CD4-positive, CD25-positive, alpha-beta regulatory T cell (primary cell): ENCODE data around the gene JAK1. TPM values are rescaled to one million over a fixed set of nuclear protein-coding genes. Genes with fewer than 3 reads are reported as not detected.

Experiments used
- ATAC-seq, 2 donors: fragments of 150-1000 bp; cut with Tn5 transposase; one replicate each; pipeline ENCODE4 v1.10.0; 2021; ENCODE audit warnings: low read depth in 2 of 2, moderate number of reproducible peaks in 2 of 2, moderate library complexity in 1 of 2
- DNase-seq, 3 donors: peaks; one replicate each; pipeline versions ENCODE4 v3.0.0 to v3.0.0-alpha.2; 2012 to 2022; ENCODE audit warnings: mixed read lengths in 1 of 3
- H3K27ac ChIP-seq: one replicate; pipeline ENCODE4 v1.7.0; 2013; ENCODE audit warnings: mild to moderate bottlenecking, low read length; ENCODE audit not compliant: insufficient read depth, poor library complexity, severe bottlenecking
- H3K27me3 ChIP-seq: one replicate; pipeline ENCODE4 v1.7.0; 2013; ENCODE audit warnings: low read length; ENCODE audit not compliant: control insufficient read depth, insufficient read depth
- H3K36me3 ChIP-seq: one replicate; pipeline ENCODE4 v1.7.0; 2013; ENCODE audit warnings: mild to moderate bottlenecking, low read length, moderate library complexity; ENCODE audit not compliant: control insufficient read depth, insufficient read depth
- H3K4me1 ChIP-seq: 2 replicates; pipeline ENCODE4 v1.7.0; 2013; ENCODE audit warnings: mild to moderate bottlenecking, low read length; ENCODE audit not compliant: insufficient read depth, control insufficient read depth, poor library complexity, severe bottlenecking
- H3K4me3 ChIP-seq: one replicate; pipeline ENCODE4 v1.7.0; 2013; ENCODE audit warnings: low read depth, mild to moderate bottlenecking, low read length, moderate library complexity
- H3K9me3 ChIP-seq, 2 experiments: 1 replicate in 1 of 2; 2 replicates in 1 of 2; pipeline ENCODE4 v1.7.0; 2013; ENCODE audit warnings: low read length in 2 of 2, mild to moderate bottlenecking in 1 of 2, moderate library complexity in 1 of 2; ENCODE audit not compliant: control insufficient read depth in 2 of 2
- H3K27ac Mint-ChIP-seq, 3 donors: one replicate each; pipeline ENCODE4 v1.8.0; 2020 to 2022; ENCODE audit warnings: mild to moderate bottlenecking in 3 of 3, mixed read lengths in 3 of 3, moderate library complexity in 2 of 3
- H3K27me3 Mint-ChIP-seq: one replicate; pipeline ENCODE4 v1.8.0; 2022; ENCODE audit warnings: mild to moderate bottlenecking, mixed read lengths
- H3K36me3 Mint-ChIP-seq: one replicate; pipeline ENCODE4 v1.8.0; 2020; ENCODE audit warnings: mixed read lengths
- H3K4me1 Mint-ChIP-seq, 4 donors: one replicate each; pipeline ENCODE4 v1.8.0; 2020 to 2022; ENCODE audit warnings: mixed read lengths in 4 of 4, mild to moderate bottlenecking in 1 of 4
- H3K4me3 Mint-ChIP-seq, 4 donors: one replicate each; pipeline ENCODE4 v1.8.0; 2020 to 2022; ENCODE audit warnings: mild to moderate bottlenecking in 4 of 4, mixed read lengths in 4 of 4, moderate library complexity in 3 of 4
- H3K9me3 Mint-ChIP-seq, 7 donors: one replicate each; pipeline ENCODE4 v1.8.0; 2020 to 2022; ENCODE audit warnings: mixed read lengths in 7 of 7, mild to moderate bottlenecking in 3 of 7, moderate library complexity in 2 of 7
- polyA plus RNA-seq, 4 donors: library from polyadenylated mRNA; unstranded; fragments of 300-500 nt; fragmentation: Illumina TruSeq; gene quantifications; one replicate each; pipeline ENCODE4 v1.2.3, GENCODE V29; 2021
- total RNA-seq: library from RNA; stranded (reverse); gene quantifications from one replicate; pipeline ENCODE4 v1.2.3, GENCODE V29; 2022

Gene JAK1
- total and polyA plus RNA-seq, 5 donors from 2014 or later = 215 to 333 (median 229) TPM

GRCh38 chr1:64976361-64976760, 10.0 kb upstream of the JAK1 start:
- no peaks in the 10 kb centered on the region for H3K27me3 Mint-ChIP-seq
- Histone ChIP-seq H3K27ac (no peak overlapping the region), H3K4me3 (no peak overlapping the region), H3K9me3 (no peaks in the 10 kb centered on the region), H3K27me3 (no peaks in the 10 kb centered on the region), H3K4me1 (no peaks in the 10 kb centered on the region), H3K36me3 (no peaks in the 10 kb centered on the region)
- peaks cover 7% of the 10 kb centered on the region for H3K36me3 Mint-ChIP-seq
- ATAC-seq (no peak), DNase-seq (no peak)
- no peak overlapping the region for H3K27ac Mint-ChIP-seq
- no peak overlapping the region for H3K4me3 Mint-ChIP-seq
- H3K9me3 Mint-ChIP-seq = no peaks in the 10 kb centered on the region
- peaks cover 0 to 10% (median 6%) of the 10 kb centered on the region in 4 donors for H3K4me1 Mint-ChIP-seq

- Histone ChIP-seq H3K27me3 (no peaks in the 10 kb centered on the region), H3K4me1 (no peaks in the 10 kb centered on the region), H3K27ac (no peak overlapping the region), H3K4me3 (no peak overlapping the region), H3K9me3 (no peaks in the 10 kb centered on the region), H3K36me3 (no peaks in the 10 kb centered on the region)
- no peak overlapping the region for H3K27ac Mint-ChIP-seq
- peaks cover 3% of the 10 kb centered on the region for H3K36me3 Mint-ChIP-seq
- H3K4me3 Mint-ChIP-seq = no peak overlapping the region
- ATAC-seq (no peak), DNase-seq (no peak)
- H3K9me3 Mint-ChIP-seq = no peaks in the 10 kb centered on the region
- H3K4me1 Mint-ChIP-seq = peaks cover 0 to 10% (median 5%) of the 10 kb centered on the region in 4 donors
- H3K27me3 Mint-ChIP-seq = no peaks in the 10 kb centered on the region
These were observed 9.4 kb upstream of the JAK1 start for GRCh38 chr1:64975740-64976139.

- H3K4me1 Mint-ChIP-seq = peaks cover 0 to 10% (median 5%) of the 10 kb centered on the region in 4 donors
- ATAC-seq (no peak), DNase-seq (no peak)
- H3K9me3 Mint-ChIP-seq = no peaks in the 10 kb centered on the region
- H3K36me3 Mint-ChIP-seq = no peaks in the 10 kb centered on the region
- no peak overlapping the region for H3K27ac ChIP-seq
- H3K4me3 ChIP-seq = no peak overlapping the region
- H3K27ac Mint-ChIP-seq = no peak overlapping the region
- H3K27me3 ChIP-seq = no peaks in the 10 kb centered on the region
- H3K27me3 Mint-ChIP-seq = no peaks in the 10 kb centered on the region
- H3K4me3 Mint-ChIP-seq = no peak overlapping the region
- no peaks in the 10 kb centered on the region for H3K9me3 ChIP-seq
- no peaks in the 10 kb centered on the region for H3K36me3 ChIP-seq
- no peaks in the 10 kb centered on the region for H3K4me1 ChIP-seq
These were observed 8.8 kb upstream of the JAK1 start for GRCh38 chr1:64975127-64975526.

- Histone ChIP-seq H3K4me1 (no peaks in the 10 kb centered on the region), H3K9me3 (no peaks in the 10 kb centered on the region), H3K27ac (no peak overlapping the region), H3K36me3 (no peaks in the 10 kb centered on the region), H3K27me3 (no peaks in the 10 kb centered on the region), H3K4me3 (no peak overlapping the region)
- DNase-seq (no peak), ATAC-seq (no peak)
- Mint-ChIP-seq H3K36me3 (no peaks in the 10 kb centered on the region), H3K4me3 (no peak overlapping the region), H3K27ac (no peak overlapping the region), H3K27me3 (no peaks in the 10 kb centered on the region), H3K4me1 (peaks cover 0 to 10% (median 7%) of the 10 kb centered on the region in 4 donors), H3K9me3 (no peaks in the 10 kb centered on the region)
These were observed 8.0 kb upstream of the JAK1 start for GRCh38 chr1:64974288-64974825.

GRCh38 chr1:64973061-64973647, 6.8 kb upstream of the JAK1 start:
- peak overlapping the region in 2 of 4 donors; percentile 42 to 44 for H3K4me3 Mint-ChIP-seq

GRCh38 chr1:64969305-64970046, 3.1 kb upstream of the JAK1 start:
- H3K9me3 ChIP-seq = no peaks in the 10 kb centered on the region
- peaks cover 13% of the 10 kb centered on the region for H3K4me1 ChIP-seq
- no peak overlapping the region for H3K4me3 ChIP-seq
- no peaks in the 10 kb centered on the region for H3K27me3 ChIP-seq
- H3K36me3 Mint-ChIP-seq = no peaks in the 10 kb centered on the region
- no peak for ATAC-seq
- DNase-seq = no peak
- H3K4me1 Mint-ChIP-seq = peaks cover 14 to 28% (median 25%) of the 10 kb centered on the region in 4 donors
- no peak overlapping the region for H3K27ac Mint-ChIP-seq
- H3K4me3 Mint-ChIP-seq = no peak overlapping the region
- no peaks in the 10 kb centered on the region for H3K36me3 ChIP-seq
- H3K27me3 Mint-ChIP-seq = no peaks in the 10 kb centered on the region
- H3K9me3 Mint-ChIP-seq = no peaks in the 10 kb centered on the region
- no peak overlapping the region for H3K27ac ChIP-seq

More at GRCh38 chr1:64973061-64973647, 6.8 kb upstream of the JAK1 start:
- Histone ChIP-seq H3K27ac (no peak overlapping the region), H3K27me3 (no peaks in the 10 kb centered on the region), H3K9me3 (no peaks in the 10 kb centered on the region), H3K4me3 (no peak overlapping the region), H3K36me3 (no peaks in the 10 kb centered on the region), H3K4me1 (no peaks in the 10 kb centered on the region)
- ATAC-seq = no peak
- Mint-ChIP-seq H3K27ac (no peak overlapping the region), H3K4me1 (peaks cover 0 to 10% (median 8%) of the 10 kb centered on the region in 4 donors), H3K9me3 (no peaks in the 10 kb centered on the region), H3K36me3 (no peaks in the 10 kb centered on the region), H3K27me3 (no peaks in the 10 kb centered on the region)
- no peak for DNase-seq

GRCh38 chr1:64967381-64967780, 1.0 kb upstream of the JAK1 start:
- Histone ChIP-seq H3K36me3 (no peaks in the 10 kb centered on the region), H3K27me3 (no peaks in the 10 kb centered on the region), H3K27ac (no peak overlapping the region), H3K9me3 (no peaks in the 10 kb centered on the region), H3K4me3 (no peak overlapping the region), H3K4me1 (peaks cover 32% of the 10 kb centered on the region)
- H3K4me1 Mint-ChIP-seq = peaks cover 20 to 40% (median 36%) of the 10 kb centered on the region in 4 donors
- no peaks in the 10 kb centered on the region for H3K36me3 Mint-ChIP-seq
- H3K4me3 Mint-ChIP-seq = peak overlapping the region; percentile 90 to 98 (median 94)
- no peak for ATAC-seq
- no peaks in the 10 kb centered on the region for H3K27me3 Mint-ChIP-seq
- DNase-seq = no peak
- H3K9me3 Mint-ChIP-seq = no peaks in the 10 kb centered on the region
- peak overlapping the region; percentile 64 to 96 (median 89) for H3K27ac Mint-ChIP-seq
